Ovary (tissue), 3 donors: Measurements from ENCODE around the gene ZNF385D.

Source experiments
- POLR2A ChIP-seq: fragments of 450-650 bp; IDR thresholded peaks from one replicate; pipeline ENCODE4 v1.6.1; 2017; ENCODE audit warnings: antibody characterized with exemption, mild to moderate bottlenecking, moderate library complexity
- TF ChIP-seq, protein P1 (sequence below), 3 donors: fragments of 450-650 bp in 2 of 3; fragments of 200-600 bp in 1 of 3; IDR thresholded peaks; one replicate each; pipeline versions ENCODE4 v1.5.1 to v1.8.0; 2016 to 2022; ENCODE audit warnings: antibody characterized with exemption in 3 of 3, mild to moderate bottlenecking in 1 of 3
- donor health status: DM: no; HTN: no; CAD: no.

DNA sequence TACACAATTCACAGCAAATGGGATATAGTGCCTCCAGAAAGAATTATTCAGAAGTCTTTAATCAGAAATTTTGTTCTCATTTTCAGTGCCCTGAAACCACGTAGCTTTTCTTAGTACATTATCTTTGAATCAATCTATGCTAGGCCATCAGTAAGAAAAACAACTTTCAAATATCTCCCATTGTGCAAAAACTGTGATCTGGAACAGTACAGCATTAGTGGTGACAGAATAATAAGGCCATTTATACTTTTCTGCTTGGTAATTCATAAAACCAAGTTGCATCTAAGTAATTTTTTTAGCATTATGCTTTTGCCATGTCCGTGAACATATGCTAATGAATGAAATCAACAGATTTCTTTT is 35.4 kb upstream of the ZNF385D start:
- TF ChIP-seq, protein P1, sequence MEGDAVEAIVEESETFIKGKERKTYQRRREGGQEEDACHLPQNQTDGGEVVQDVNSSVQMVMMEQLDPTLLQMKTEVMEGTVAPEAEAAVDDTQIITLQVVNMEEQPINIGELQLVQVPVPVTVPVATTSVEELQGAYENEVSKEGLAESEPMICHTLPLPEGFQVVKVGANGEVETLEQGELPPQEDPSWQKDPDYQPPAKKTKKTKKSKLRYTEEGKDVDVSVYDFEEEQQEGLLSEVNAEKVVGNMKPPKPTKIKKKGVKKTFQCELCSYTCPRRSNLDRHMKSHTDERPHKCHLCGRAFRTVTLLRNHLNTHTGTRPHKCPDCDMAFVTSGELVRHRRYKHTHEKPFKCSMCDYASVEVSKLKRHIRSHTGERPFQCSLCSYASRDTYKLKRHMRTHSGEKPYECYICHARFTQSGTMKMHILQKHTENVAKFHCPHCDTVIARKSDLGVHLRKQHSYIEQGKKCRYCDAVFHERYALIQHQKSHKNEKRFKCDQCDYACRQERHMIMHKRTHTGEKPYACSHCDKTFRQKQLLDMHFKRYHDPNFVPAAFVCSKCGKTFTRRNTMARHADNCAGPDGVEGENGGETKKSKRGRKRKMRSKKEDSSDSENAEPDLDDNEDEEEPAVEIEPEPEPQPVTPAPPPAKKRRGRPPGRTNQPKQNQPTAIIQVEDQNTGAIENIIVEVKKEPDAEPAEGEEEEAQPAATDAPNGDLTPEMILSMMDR (IDR thresholded peaks at IDR 0.05), result no peak
- no peak for TF ChIP-seq POLR2A
